ENCODE results near the gene CFAP141. TPM values are rescaled to one million over a fixed set of nuclear protein-coding genes. Genes with fewer than 3 reads are reported as not detected.

Gene CFAP141
- total and polyA plus RNA-seq, 2 of the 4 experiments (the other 2 are of a cell fraction) = not detected

- Histone ChIP-seq H3K9me3 (ENCODE audit: control insufficient read depth, insufficient read depth, low read length) (no peaks in the 10 kb centered on the region), H3K23ac (ENCODE audit: low read depth, low read length) (no peak overlapping the region), H2BK20ac (ENCODE audit: low read depth, low read length) (no peak overlapping the region), H3K4me3 (ENCODE audit: insufficient read depth, low read depth, low read length) (no peak overlapping the region), H2BK5ac (ENCODE audit: low read depth, low read length, poor library complexity, severe bottlenecking) (no peak overlapping the region), H2AFZ (replicated peaks; ENCODE audit: low read length, poor library complexity) (no peak overlapping the region), H3K56ac (ENCODE audit: extremely low read depth, insufficient read depth, low read length) (no peak overlapping the region), H3K14ac (replicated peaks; ENCODE audit: low read depth, low read length) (no peak overlapping the region), H3K27me3 (ENCODE audit: control insufficient read depth, insufficient read depth, low read length) (no peaks in the 10 kb centered on the region), H4K8ac (ENCODE audit: low read depth in 2 of 2, low read length in 2 of 2) (no peak overlapping the region), H4K91ac (ENCODE audit: insufficient read depth, low read depth, low read length) (no peak overlapping the region), H3K9me1 (ENCODE audit: insufficient read depth, low read length) (peaks cover 2% of the 10 kb centered on the region; the same call in 1 of the 2 replicates), H2AK9ac (replicated peaks; ENCODE audit: low read depth, low read length, poor library complexity) (no peak overlapping the region), H4K5ac (ENCODE audit: low read depth, low read length) (no peak overlapping the region), H2BK15ac (ENCODE audit: low read depth, low read length) (no peak overlapping the region), H3K27ac (ENCODE audit: insufficient read depth, low read length) (no peak overlapping the region), H3K4me1 (ENCODE audit: control insufficient read depth, insufficient read depth, low read length) (peaks cover 2% of the 10 kb centered on the region; the same call in 1 of the 2 replicates), H3K18ac (ENCODE audit: low read depth, low read length) (no peak overlapping the region), H2AK5ac (ENCODE audit: low read depth, low read length) (no peak overlapping the region), H2BK120ac (ENCODE audit: low read depth, low read length) (no peak overlapping the region), H3K9ac (ENCODE audit: low read depth, low read length) (no peak overlapping the region), H3K4me2 (ENCODE audit: low read depth, low read length) (no peak overlapping the region), H3K36me3 (ENCODE audit: control insufficient read depth, insufficient read depth, low read length) (peaks cover 82% of the 10 kb centered on the region), H4K20me1 (ENCODE audit: insufficient read depth, low read length) (peaks cover 30% of the 10 kb centered on the region), H3K4ac (ENCODE audit: low read depth, low read length) (no peak overlapping the region), H3K79me1 (ENCODE audit: low read depth in 1 of 2, low read length in 2 of 2) (peaks cover 48 to 71% of the 10 kb centered on the region in 2 experiments)
- CTCF ChIA-PET = no interaction called here
- no peak for TF ChIP-seq RFX5 (IDR thresholded peaks at IDR 0.05; ENCODE audit: low read depth, low read length)
- no peak for TF ChIP-seq ELK1 (IDR thresholded peaks at IDR 0.05; ENCODE audit: borderline replicate concordance, low read depth, low read length)
- TF ChIP-seq RCOR1 (IDR thresholded peaks at IDR 0.05; ENCODE audit: insufficient replicate concordance, low read length) = no peak
- TF ChIP-seq BHLHE40 (IDR thresholded peaks at IDR 0.05; ENCODE audit: low read depth, low read length) = no peak
- no peak for TF ChIP-seq SMC3 (IDR thresholded peaks at IDR 0.05; ENCODE audit: low read depth, low read length)
- no peak for TF ChIP-seq POLR2A (IDR thresholded peaks at IDR 0.05; ENCODE audit: low read depth, low read length)
- no peak for TF ChIP-seq NFE2L2 (IDR thresholded peaks at IDR 0.05; ENCODE audit: low read depth, low read length)
- TF ChIP-seq CTCF (conservative IDR thresholded peaks at IDR 0.05; ENCODE audit: low read depth, low read length) = no peak
- TF ChIP-seq MAFK (IDR thresholded peaks at IDR 0.05; ENCODE audit: low read depth, low read length) = no peak
- no peak for TF ChIP-seq MAZ (IDR thresholded peaks at IDR 0.05; ENCODE audit: borderline replicate concordance, low read depth, low read length)
- TF ChIP-seq CHD1 (IDR thresholded peaks at IDR 0.05; ENCODE audit: low read depth, low read length) = no peak
- TF ChIP-seq FOS (IDR thresholded peaks at IDR 0.05; ENCODE audit: low read depth, low read length) = no peak
- no peak for TF ChIP-seq CEBPB (IDR thresholded peaks at IDR 0.05; ENCODE audit: low read depth, low read length)
- no peak for TF ChIP-seq MXI1 (IDR thresholded peaks at IDR 0.05; ENCODE audit: borderline replicate concordance, low read depth, low read length)
- no peak for TF ChIP-seq USF2 (IDR thresholded peaks at IDR 0.05; ENCODE audit: low read depth, low read length)
- in situ Hi-C loops (cut with MboI; ENCODE audit: low sequenced_read_pairs) = no loop called here
- intact Hi-C loops (cut with micrococcal nuclease) = no loop called here
- POLR2A ChIA-PET (ENCODE audit: unreplicated experiment) = no interaction called here
- BruUV-seq (replicated peaks) = no TSS peak
- no peak for ATAC-seq (ENCODE audit: low read depth)
- DNase-seq = no peak
- dilution Hi-C loops (cut with HindIII; ENCODE audit: low sequenced_read_pairs, unreplicated experiment) = no loop called here
These were observed 38.7 kb downstream of the CFAP141 start for GRCh38 chr1:154167461-154167860.
